Small intestine (tissue), 7 donors: ENCODE results near the gene HADHA. TPM values are rescaled to one million over a fixed set of nuclear protein-coding genes. Genes with fewer than 3 reads are reported as not detected.

ENCODE experiments used
- DNase-seq, 2 donors: peaks; one replicate each; pipeline versions ENCODE4 v3.0.0 to v3.0.0-alpha.2; 2013
- FAIRE-seq: peaks from 2 replicates; lab custom pipeline; 2012; peaks lifted over from hg19 to GRCh38; lab: Jason Lieb, UNC
- H3K27ac ChIP-seq, 3 donors: one replicate each; pipeline ENCODE4 v1.5.1; 2013; ENCODE audit warnings: low read length in 2 of 3, mild to moderate bottlenecking in 2 of 3, control low read depth in 1 of 3, inconsistent platforms in 1 of 3, low read depth in 1 of 3, moderate library complexity in 1 of 3
- H3K27me3 ChIP-seq, 3 donors: one replicate each; pipeline ENCODE4 v1.6.1; 2013; ENCODE audit warnings: low read length in 3 of 3, inconsistent platforms in 1 of 3; ENCODE audit not compliant: control insufficient read depth in 3 of 3, insufficient read depth in 3 of 3
- H3K36me3 ChIP-seq, 3 donors: one replicate each; pipeline ENCODE4 v1.6.1; 2013; ENCODE audit warnings: low read length in 3 of 3, inconsistent platforms in 1 of 3, low read depth in 1 of 3, mild to moderate bottlenecking in 1 of 3, moderate library complexity in 1 of 3; ENCODE audit not compliant: control insufficient read depth in 3 of 3, insufficient read depth in 2 of 3
- H3K4me1 ChIP-seq, 3 donors: one replicate each; pipeline ENCODE4 v1.6.1; 2013; ENCODE audit warnings: low read length in 2 of 3, inconsistent platforms in 1 of 3, low read depth in 1 of 3, mild to moderate bottlenecking in 1 of 3, moderate library complexity in 1 of 3; ENCODE audit not compliant: control insufficient read depth in 3 of 3, insufficient read depth in 2 of 3
- H3K4me3 ChIP-seq, 3 donors: one replicate each; pipeline ENCODE4 v1.5.1; 2013; ENCODE audit warnings: low read length in 3 of 3, control low read depth in 1 of 3, inconsistent platforms in 1 of 3, low read depth in 1 of 3, mild to moderate bottlenecking in 1 of 3, moderate library complexity in 1 of 3
- H3K9me3 ChIP-seq, 2 donors: one replicate each; pipeline ENCODE4 v1.6.1; 2013; ENCODE audit warnings: low read depth in 1 of 2, low read length in 1 of 2; ENCODE audit not compliant: control insufficient read depth in 2 of 2, insufficient read depth in 1 of 2
- WGBS, 3 donors: extraction: QIAGEN DNeasy Blood & Tissue Kit; methylation state at CpG; one replicate each; pipeline ENCODE4 v1.1.7; 2013; 5-methylcytosine and 5-hydroxymethylcytosine counted together
- polyA plus RNA-seq, 4 donors: library from polyadenylated mRNA; stranded (reverse) in 3 of 4; unstranded in 1 of 4; fragments of 200-250 nt in 3 of 4; fragments of 120-200 nt in 1 of 4; gene quantifications; one replicate each; pipeline versions ENCODE4 v1.2.1 to v1.2.3, GENCODE V29; 2013
- donor health status: healthy with polysubstance abuse.
- donor health status: control.
- donor health status: control.
- donor health status: Bipolar disorder and iron deficiency.
- donor health status: healthy.

HADHA gene
- polyA plus RNA-seq, 4 donors: 145 to 217 (median 189) TPM

DNA sequence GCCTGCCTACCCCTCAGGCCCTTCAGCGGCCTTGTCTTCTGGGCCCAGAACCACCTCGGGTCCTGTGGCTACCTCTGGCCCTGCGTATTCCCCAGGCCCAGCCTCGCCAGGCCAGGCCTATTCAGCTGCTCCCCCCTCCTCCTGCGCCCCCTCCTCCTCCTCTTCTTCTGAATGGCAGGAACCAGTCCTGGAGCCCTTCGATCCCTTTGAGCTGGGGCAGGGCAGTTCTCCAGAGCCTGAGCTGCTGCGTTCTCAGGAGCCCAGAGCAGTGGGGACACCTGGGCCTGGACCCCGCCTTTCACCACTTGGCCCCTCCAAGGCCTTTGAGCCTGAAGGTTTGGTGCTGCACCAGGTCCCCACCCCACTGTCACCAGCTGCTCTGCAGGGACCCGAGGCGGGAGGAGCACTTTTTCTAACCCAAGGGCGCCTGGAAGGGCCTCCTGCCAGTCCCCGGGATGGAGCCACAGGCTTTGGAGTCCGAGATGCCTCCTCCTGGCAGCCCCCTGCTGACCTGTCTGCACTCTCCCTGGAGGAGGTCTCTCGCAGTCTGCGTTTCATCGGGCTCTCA lies 56.8 kb downstream of the HADHA start:
- FAIRE-seq (no peak), DNase-seq (no peak)
- WGBS, 3 donors: 85 to 89% (median 86%) methylated on average over 16 of the region's 16 CpGs
- H3K27me3 ChIP-seq: peaks cover 0 to 20% (median 0%) of the 10 kb centered on the region in 3 donors
- no peak overlapping the region for H3K4me3 ChIP-seq
- peaks cover 7 to 46% (median 10%) of the 10 kb centered on the region in 3 donors for H3K36me3 ChIP-seq
- no peak overlapping the region for H3K27ac ChIP-seq
- peaks cover 0 to 6% (median 0%) of the 10 kb centered on the region in 3 donors for H3K4me1 ChIP-seq
- no peaks in the 10 kb centered on the region for H3K9me3 ChIP-seq

DNA sequence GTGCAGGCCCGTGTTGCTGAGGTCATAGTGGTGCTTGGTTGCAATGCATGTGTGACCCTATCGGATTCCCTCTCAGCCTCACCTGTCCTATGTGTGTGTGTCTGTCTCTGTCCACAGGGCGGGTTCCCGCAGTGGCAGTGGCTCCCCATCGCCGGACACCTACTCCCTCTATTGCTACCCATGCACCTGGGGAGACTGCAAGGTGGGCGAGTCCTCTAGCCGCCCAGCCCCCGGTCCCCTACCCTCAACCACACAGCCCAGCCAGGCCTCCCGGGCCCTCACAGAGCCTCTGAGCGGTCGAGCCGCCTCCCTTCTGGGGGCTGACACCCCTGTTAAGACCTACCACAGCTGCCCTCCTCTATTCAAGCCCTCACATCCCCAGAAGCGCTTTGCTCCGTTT lies 57.3 kb downstream of the HADHA start:
- Histone ChIP-seq H3K4me3 (no peak overlapping the region), H3K36me3 (peaks cover 7 to 42% (median 10%) of the 10 kb centered on the region in 3 donors), H3K27ac (no peak overlapping the region), H3K4me1 (peaks cover 0 to 6% (median 0%) of the 10 kb centered on the region in 3 donors), H3K9me3 (no peaks in the 10 kb centered on the region), H3K27me3 (peaks cover 0 to 20% (median 0%) of the 10 kb centered on the region in 3 donors)
- no peak for DNase-seq
- WGBS, 3 donors: 94 to 96% (median 95%) methylated on average over 15 of the region's 15 CpGs
- no peak for FAIRE-seq

DNA sequence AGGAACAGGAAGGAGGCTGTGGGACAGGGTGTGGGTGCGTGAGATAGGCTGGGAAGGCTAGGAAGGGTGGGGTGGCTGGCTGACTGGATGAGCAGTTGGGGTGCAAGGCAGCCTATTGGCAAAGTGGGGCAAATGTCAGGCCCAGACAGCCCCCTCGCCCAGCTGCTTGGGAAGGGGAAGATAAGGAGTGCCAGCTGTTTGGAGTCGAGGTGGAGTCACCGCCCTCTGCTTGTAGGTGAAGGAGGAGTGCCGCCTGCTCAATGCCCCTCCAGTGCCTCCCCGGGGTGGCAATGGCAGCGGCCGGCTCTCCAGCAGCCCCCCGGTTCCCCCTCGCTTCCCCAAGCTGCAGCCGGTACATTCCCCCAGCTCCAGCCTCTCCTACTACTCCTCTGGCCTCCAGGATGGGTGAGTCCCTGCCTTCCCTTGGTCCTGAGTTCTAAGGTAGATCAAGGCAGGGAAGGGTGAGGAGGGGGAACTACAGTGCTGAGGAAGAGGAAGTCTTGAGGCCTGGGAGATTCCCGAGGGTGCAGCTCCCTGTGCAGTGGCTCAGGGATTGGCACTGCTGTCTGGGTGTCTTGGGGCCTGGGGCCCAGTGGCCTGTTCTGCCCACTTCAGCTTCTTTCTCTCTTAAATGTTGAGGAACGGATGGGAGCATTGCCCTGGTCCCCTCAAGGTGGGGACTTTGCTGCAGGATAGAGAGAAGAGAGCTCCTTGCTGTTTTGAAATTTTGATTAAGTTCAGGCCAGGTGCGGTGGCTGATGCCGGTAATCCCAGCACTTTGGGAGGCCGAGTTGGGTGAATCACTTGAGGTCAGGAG lies 58.3 kb downstream of the HADHA start:
- Histone ChIP-seq H3K9me3 (no peaks in the 10 kb centered on the region), H3K36me3 (peaks cover 2 to 33% (median 2%) of the 10 kb centered on the region in 3 donors), H3K4me1 (peaks cover 0 to 6% (median 0%) of the 10 kb centered on the region in 3 donors), H3K4me3 (no peak overlapping the region), H3K27ac (no peak overlapping the region), H3K27me3 (peaks cover 0 to 20% (median 0%) of the 10 kb centered on the region in 3 donors)
- no peak for FAIRE-seq
- DNase-seq: no peak
- WGBS, 3 donors: 81 to 87% (median 82%) methylated on average over 15 to 16 of the region's 16 CpGs

DNA sequence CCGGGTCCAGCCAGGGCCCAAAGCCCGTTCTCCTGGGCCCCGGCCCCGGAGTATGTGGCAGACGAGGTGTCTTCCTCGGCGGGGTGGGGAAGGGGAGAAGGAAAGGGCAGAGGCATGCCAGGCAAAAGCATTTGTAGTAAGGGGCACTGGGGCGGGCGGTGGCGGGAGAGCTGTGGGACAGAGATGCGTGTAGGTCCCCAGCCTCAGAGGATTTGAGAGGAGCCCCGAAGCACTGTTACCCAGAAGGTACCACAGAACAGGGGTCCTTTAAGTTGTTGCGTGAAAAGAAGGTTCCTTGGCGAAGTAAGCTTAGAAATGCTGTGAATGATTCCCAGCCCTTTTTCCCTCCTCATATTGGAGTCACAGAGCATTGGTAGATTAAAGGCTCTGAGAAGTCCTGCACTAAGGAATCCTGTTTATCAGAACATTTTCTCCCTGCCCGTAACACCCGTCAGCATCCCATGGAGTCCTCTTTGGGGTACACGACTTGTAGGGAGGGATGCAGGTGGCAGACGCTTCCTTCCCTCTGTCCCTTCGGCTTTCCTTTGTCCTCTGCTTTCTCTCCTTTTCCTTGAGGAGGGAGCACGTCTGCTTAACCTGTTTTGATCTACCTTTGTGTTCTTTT lies 59.0 kb downstream of the HADHA start:
- Histone ChIP-seq H3K4me3 (peak overlapping the region; percentile 28 to 58 (median 44)), H3K36me3 (peaks cover 0 to 25% (median 0%) of the 10 kb centered on the region in 3 donors), H3K4me1 (peaks cover 0 to 6% (median 0%) of the 10 kb centered on the region in 3 donors), H3K27ac (no peak overlapping the region), H3K27me3 (peaks cover 0 to 20% (median 0%) of the 10 kb centered on the region in 3 donors), H3K9me3 (no peaks in the 10 kb centered on the region)
- FAIRE-seq (no peak), DNase-seq (peak in 1 of 2 donors; percentile 45)
- 45 to 53% (median 49%) methylated on average over 19 to 20 of the region's 20 CpGs for whole genome bisulfite sequencing, 3 donors

DNA sequence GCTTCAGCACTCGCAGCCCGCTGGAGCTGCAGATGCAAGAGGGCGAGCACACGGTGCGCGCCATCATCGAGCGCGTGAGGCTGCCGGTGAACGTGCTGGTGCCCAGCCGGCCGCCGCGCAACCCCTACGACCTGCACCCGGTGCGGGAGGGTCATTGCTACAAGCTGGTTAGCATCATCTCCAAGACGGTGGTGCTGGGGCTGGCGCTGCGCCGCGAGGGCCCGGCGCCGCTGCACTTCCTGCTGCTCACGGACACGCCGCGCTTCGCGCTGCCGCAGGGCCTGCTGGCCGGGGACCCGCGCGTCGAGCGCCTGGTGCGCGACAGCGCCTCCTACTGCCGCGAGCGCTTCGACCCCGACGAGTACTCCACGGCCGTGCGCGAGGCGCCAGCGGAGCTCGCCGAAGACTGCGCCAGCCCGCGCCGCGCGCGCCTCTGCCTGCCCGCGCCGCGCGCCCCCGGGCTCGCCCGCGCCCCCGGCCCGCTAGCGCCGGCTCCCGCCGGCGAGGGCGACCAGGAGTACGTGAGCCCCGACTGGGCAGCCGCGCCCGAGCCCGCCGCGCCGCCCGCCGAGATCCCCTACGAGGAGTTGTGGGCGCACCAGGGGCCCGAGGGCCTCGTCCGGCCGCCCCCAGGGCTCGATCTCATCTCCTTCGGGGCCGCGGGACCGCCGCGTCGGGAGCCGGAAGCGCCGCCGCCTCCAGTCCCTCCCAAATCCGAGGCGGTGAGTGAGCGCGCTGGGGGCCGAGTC lies 59.7 kb downstream of the HADHA start:
- H3K27ac ChIP-seq: peak overlapping the region in 1 of 3 donors; percentile 17
- peaks cover 0 to 6% (median 0%) of the 10 kb centered on the region in 3 donors for H3K4me1 ChIP-seq
- DNase-seq: peak; percentile 79 to 94
- peaks cover 0 to 18% (median 0%) of the 10 kb centered on the region in 3 donors for H3K36me3 ChIP-seq
- peaks cover 0 to 22% (median 0%) of the 10 kb centered on the region in 3 donors for H3K27me3 ChIP-seq
- H3K9me3 ChIP-seq: no peaks in the 10 kb centered on the region
- peak overlapping the region; percentile 28 to 58 (median 44) for H3K4me3 ChIP-seq
- WGBS, 3 donors: 1 to 3% (median 2%) methylated on average over 60 to 114 of the region's 114 CpGs
- no peak for FAIRE-seq

DNA sequence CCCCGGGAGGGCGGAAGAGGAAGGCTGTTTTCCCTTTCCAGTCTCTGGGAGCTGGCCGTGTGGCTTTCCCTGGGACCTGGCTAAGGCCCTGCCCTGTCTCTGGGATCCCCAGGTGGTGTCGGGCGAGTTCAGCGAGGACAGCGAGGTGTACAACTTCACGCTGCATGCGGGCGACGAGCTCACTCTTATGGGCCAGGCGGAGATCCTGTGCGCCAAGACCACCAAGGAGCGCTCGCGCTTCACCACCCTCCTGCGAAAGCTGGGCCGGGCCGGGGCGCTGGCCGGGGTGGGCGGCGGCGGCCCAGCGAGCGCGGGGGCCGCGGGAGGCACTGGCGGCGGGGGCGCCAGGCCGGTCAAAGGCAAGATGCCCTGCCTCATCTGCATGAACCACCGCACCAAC lies 60.3 kb downstream of the HADHA start:
- Histone ChIP-seq H3K36me3 (peaks cover 0 to 12% (median 0%) of the 10 kb centered on the region in 3 donors), H3K9me3 (no peaks in the 10 kb centered on the region), H3K27ac (no peak overlapping the region), H3K4me1 (peaks cover 0 to 9% (median under 1%) of the 10 kb centered on the region in 3 donors), H3K4me3 (peak overlapping the region in 2 of 3 donors; percentile 43 to 58), H3K27me3 (peaks cover 0 to 28% (median 0%) of the 10 kb centered on the region in 3 donors)
- 59 to 64% (median 64%) methylated on average over 29 to 34 of the region's 34 CpGs for WGBS, 3 donors
- no peak for DNase-seq
- FAIRE-seq: no peak

DNA sequence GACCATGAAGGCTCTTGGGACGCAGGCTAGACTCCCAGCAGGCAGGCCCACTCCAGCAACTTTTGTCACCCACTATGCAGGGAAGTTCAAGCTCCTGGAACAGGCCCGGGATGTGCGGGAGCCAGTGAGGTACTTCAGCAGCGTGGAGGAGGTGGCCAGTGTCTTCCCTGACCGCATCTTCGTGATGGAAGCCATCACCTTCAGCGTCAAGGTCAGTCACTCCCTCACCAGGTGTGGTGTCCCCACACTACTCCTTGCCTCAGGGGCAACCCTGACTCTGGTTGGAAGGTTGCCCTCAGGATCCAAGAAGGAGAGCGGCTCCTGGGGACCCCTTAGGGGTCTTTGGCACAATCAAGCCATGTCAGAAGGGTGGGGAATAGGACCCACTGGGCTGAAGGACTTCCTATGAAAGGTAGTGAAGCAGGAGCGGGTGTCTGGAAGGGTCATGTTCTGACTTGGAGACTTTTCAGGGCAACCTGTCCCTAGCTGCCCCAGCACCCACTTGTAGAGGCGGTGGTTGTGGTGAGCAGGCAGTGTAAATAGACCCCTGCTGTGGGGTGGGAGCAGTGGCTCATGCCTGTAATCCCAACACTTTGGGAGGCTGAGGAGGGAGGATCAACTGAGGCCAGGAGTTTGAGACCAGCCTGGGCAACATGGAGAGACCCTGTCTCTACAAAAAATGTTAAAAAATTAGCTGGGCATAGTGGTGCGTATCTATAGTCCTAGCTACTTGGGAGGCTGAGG lies 61.4 kb downstream of the HADHA start:
- 92 to 96% (median 95%) methylated on average over 11 of the region's 11 CpGs for WGBS, 3 donors

More for the DNA sequence above, 61.4 kb downstream of the HADHA start:
- Histone ChIP-seq H3K27me3 (peaks cover 0 to 29% (median 0%) of the 10 kb centered on the region in 3 donors), H3K36me3 (peaks cover 0 to 3% (median 0%) of the 10 kb centered on the region in 3 donors), H3K4me3 (no peak overlapping the region), H3K27ac (no peak overlapping the region), H3K9me3 (no peaks in the 10 kb centered on the region), H3K4me1 (peaks cover 0 to 12% (median 2%) of the 10 kb centered on the region in 3 donors)
- DNase-seq (no peak), FAIRE-seq (no peak)
